Astrocyte (in vitro differentiated cells and primary cell): ENCODE measurements around the gene TEC. TPM values are rescaled to one million over a fixed set of nuclear protein-coding genes. Genes with fewer than 3 reads are reported as not detected.
A peak's percentile ranks its signal among the peaks of the same experiment; 100 is the strongest.

Source experiments
- DNase-seq: peaks from one replicate; pipeline ENCODE4 v3.0.0-alpha.2; 2010; ENCODE audit warnings: low read depth
- FAIRE-seq: peaks from 2 replicates; lab custom pipeline; 2011; peaks lifted over from hg19 to GRCh38; lab: Jason Lieb, UNC
- H2AFZ ChIP-seq: 2 replicates; pipeline ENCODE4 v1.6.0; 2012; ENCODE audit warnings: low read depth, low read length, inconsistent platforms
- H3K27ac ChIP-seq: 2 replicates; pipeline ENCODE4 v1.5.1; 2011; ENCODE audit warnings: low read depth, low read length, inconsistent platforms
- H3K27me3 ChIP-seq: 2 replicates; pipeline ENCODE4 v1.6.0; 2011; ENCODE audit warnings: low read length, inconsistent platforms; ENCODE audit not compliant: insufficient read depth
- H3K36me3 ChIP-seq: 2 replicates; pipeline ENCODE4 v1.5.1; 2011; ENCODE audit warnings: low read length, inconsistent platforms; ENCODE audit not compliant: insufficient read depth
- H3K4me1 ChIP-seq: 2 replicates; pipeline ENCODE4 v1.5.1; 2011; ENCODE audit warnings: low read length, inconsistent platforms; ENCODE audit not compliant: insufficient read depth
- H3K4me2 ChIP-seq: 2 replicates; pipeline ENCODE4 v1.6.0; 2012; ENCODE audit warnings: low read length, inconsistent platforms
- H3K4me3 ChIP-seq: 2 replicates; pipeline ENCODE4 v1.5.1; 2011; ENCODE audit warnings: low read depth, mild to moderate bottlenecking, low read length, inconsistent platforms; ENCODE audit not compliant: insufficient read depth
- H3K79me2 ChIP-seq: 2 replicates; pipeline ENCODE4 v1.6.0; 2012; ENCODE audit warnings: mild to moderate bottlenecking, low read length, inconsistent platforms; ENCODE audit not compliant: insufficient read depth
- H3K9ac ChIP-seq: 2 replicates; pipeline ENCODE4 v1.6.0; 2012; ENCODE audit warnings: mild to moderate bottlenecking, low read length, inconsistent platforms
- H3K9me3 ChIP-seq: 2 replicates; pipeline ENCODE4 v1.5.1; 2012; ENCODE audit warnings: low read depth, mild to moderate bottlenecking, low read length, inconsistent platforms; ENCODE audit not compliant: insufficient read depth
- H4K20me1 ChIP-seq: 2 replicates; pipeline ENCODE4 v1.6.0; 2012; ENCODE audit warnings: low read length, inconsistent platforms; ENCODE audit not compliant: insufficient read depth
- H3K27ac Mint-ChIP-seq: one replicate; pipeline ENCODE4 v1.8.0; 2021; ENCODE audit warnings: mild to moderate bottlenecking, mixed read lengths; ENCODE audit not compliant: unreplicated experiment
- H3K27me3 Mint-ChIP-seq: one replicate; pipeline ENCODE4 v1.8.0; 2021; ENCODE audit warnings: low read depth, mixed read lengths; ENCODE audit not compliant: unreplicated experiment
- H3K36me3 Mint-ChIP-seq: one replicate; pipeline ENCODE4 v1.8.0; 2021; ENCODE audit warnings: low read depth, mixed read lengths; ENCODE audit not compliant: unreplicated experiment
- H3K4me1 Mint-ChIP-seq: one replicate; pipeline ENCODE4 v1.8.0; 2021; ENCODE audit warnings: low read depth, mixed read lengths; ENCODE audit not compliant: unreplicated experiment
- H3K4me3 Mint-ChIP-seq: one replicate; pipeline ENCODE4 v1.8.0; 2021; ENCODE audit warnings: mild to moderate bottlenecking, moderate library complexity, mixed read lengths; ENCODE audit not compliant: unreplicated experiment
- H3K9me3 Mint-ChIP-seq: one replicate; pipeline ENCODE4 v1.8.0; 2021; ENCODE audit warnings: mild to moderate bottlenecking, mixed read lengths; ENCODE audit not compliant: unreplicated experiment
- EZH2 ChIP-seq: IDR thresholded peaks from 2 replicates; pipeline ENCODE4 v1.6.1; 2012; ENCODE audit warnings: mild to moderate bottlenecking, low read length, inconsistent platforms; ENCODE audit not compliant: insufficient read depth
- total RNA-seq: library from RNA; stranded (reverse); gene quantifications from 2 replicates; pipeline ENCODE4 v1.2.1, GENCODE V29; 2021
- TF ChIP-seq, protein P1 (sequence below): IDR thresholded peaks from 2 replicates; pipeline ENCODE4 v1.5.1; 2011; ENCODE audit warnings: low read depth, mild to moderate bottlenecking, inconsistent platforms, low read length, moderate library complexity; ENCODE audit not compliant: insufficient read depth

The TEC gene
- total RNA-seq, 1 donor from 2014 or later = 0.61 TPM

DNA sequence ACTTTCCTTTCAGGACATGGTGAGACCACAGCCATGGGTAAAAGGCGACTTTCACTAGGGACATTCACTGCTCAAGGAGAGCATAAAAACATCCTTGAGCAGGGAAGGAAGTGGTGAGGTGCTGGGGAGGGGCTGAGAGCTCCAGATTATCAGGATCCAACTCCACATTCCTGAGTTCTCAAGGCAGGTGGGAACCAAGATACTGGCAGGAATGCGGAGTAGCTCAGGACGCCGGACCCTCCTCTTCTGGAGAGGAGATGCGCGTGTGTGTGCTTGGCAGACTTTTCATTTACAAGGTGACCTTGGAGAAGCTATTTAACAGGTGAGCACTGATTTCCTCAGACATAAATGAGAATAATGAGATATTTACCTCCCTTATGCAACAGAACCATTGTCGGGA is 94.3 kb downstream of the TEC start:
- FAIRE-seq = no peak
- no peaks in the 10 kb centered on the region for H3K79me2 ChIP-seq
- Mint-ChIP-seq H3K36me3 (no peaks in the 10 kb centered on the region), H3K27me3 (no peaks in the 10 kb centered on the region), H3K27ac (peak overlapping the region; percentile 77), H3K9me3 (peaks cover 4% of the 10 kb centered on the region), H3K4me3 (no peak overlapping the region), H3K4me1 (peaks cover 33% of the 10 kb centered on the region)
- H2AFZ ChIP-seq = no peak overlapping the region
- DNase-seq = no peak
- no peak overlapping the region for H3K27ac ChIP-seq
- peaks cover 3% of the 10 kb centered on the region for H3K9me3 ChIP-seq
- H3K9ac ChIP-seq = no peak overlapping the region
- TF ChIP-seq EZH2 = no peak
- TF ChIP-seq, protein P1, sequence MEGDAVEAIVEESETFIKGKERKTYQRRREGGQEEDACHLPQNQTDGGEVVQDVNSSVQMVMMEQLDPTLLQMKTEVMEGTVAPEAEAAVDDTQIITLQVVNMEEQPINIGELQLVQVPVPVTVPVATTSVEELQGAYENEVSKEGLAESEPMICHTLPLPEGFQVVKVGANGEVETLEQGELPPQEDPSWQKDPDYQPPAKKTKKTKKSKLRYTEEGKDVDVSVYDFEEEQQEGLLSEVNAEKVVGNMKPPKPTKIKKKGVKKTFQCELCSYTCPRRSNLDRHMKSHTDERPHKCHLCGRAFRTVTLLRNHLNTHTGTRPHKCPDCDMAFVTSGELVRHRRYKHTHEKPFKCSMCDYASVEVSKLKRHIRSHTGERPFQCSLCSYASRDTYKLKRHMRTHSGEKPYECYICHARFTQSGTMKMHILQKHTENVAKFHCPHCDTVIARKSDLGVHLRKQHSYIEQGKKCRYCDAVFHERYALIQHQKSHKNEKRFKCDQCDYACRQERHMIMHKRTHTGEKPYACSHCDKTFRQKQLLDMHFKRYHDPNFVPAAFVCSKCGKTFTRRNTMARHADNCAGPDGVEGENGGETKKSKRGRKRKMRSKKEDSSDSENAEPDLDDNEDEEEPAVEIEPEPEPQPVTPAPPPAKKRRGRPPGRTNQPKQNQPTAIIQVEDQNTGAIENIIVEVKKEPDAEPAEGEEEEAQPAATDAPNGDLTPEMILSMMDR = no peak
- H3K4me1 ChIP-seq = peaks cover 15% of the 10 kb centered on the region
- no peak overlapping the region for H3K4me3 ChIP-seq
- no peaks in the 10 kb centered on the region for H3K36me3 ChIP-seq
- no peaks in the 10 kb centered on the region for H4K20me1 ChIP-seq
- no peak overlapping the region for H3K4me2 ChIP-seq
- H3K27me3 ChIP-seq = no peaks in the 10 kb centered on the region

DNA sequence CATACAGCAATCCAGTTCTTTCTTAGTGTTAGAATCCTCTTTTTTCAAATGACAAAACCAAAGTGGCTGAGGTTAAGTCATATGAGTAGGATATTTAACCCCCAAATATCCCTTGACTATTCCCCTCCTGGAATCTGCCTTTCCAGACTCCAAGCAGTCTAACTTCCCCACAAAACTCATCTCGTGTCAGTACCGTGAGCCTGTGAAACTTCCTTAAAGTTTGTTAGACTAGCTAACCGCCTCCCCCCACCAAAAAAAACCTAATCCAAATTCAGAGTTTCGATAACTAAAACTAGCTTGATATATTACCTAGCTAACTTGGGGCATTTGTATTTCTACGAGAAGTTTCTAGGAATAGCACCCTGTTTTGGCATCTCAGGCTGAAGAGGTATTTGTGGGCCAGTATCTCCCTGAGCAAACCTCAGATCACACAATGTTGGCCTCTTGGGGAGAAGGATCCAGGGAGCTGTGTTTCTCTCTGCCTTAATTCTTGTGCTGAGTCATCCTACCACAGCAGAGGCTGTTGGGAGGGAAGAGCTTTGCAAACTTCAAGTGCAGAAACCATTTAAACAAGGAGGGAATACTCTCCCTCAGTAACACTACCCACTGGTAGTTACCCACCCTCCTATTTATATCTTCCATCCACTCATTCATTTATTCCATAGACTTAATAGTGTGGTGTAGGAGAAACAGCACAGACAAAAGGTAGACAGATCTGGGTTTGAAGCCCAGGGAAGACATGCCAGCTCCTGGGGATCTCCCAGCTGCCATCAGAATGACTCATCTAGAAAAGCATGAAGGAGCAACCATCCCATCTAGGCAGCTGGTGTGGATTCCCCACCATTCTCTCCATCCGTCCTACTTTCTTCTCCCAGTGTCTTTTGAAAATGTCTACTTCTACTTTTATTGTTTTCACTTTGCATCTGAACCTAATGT is 96.3 kb downstream of the TEC start:
- FAIRE-seq = peak; percentile 70
- TF ChIP-seq, protein P1 = no peak
- TF ChIP-seq EZH2 = no peak
- no peaks in the 10 kb centered on the region for H3K27me3 ChIP-seq
- peak overlapping the region; percentile 68 for H3K27ac ChIP-seq
- no peaks in the 10 kb centered on the region for H4K20me1 ChIP-seq
- H3K36me3 ChIP-seq = no peaks in the 10 kb centered on the region
- H3K9ac ChIP-seq = no peak overlapping the region
- H3K79me2 ChIP-seq = no peaks in the 10 kb centered on the region
- H3K9me3 ChIP-seq = peaks cover 3% of the 10 kb centered on the region
- Mint-ChIP-seq H3K9me3 (peaks cover 4% of the 10 kb centered on the region), H3K27me3 (no peaks in the 10 kb centered on the region), H3K4me1 (peaks cover 30% of the 10 kb centered on the region), H3K36me3 (no peaks in the 10 kb centered on the region), H3K27ac (peak overlapping the region; percentile 95), H3K4me3 (no peak overlapping the region)
- H3K4me1 ChIP-seq = peaks cover 15% of the 10 kb centered on the region
- H3K4me2 ChIP-seq = peak overlapping the region; percentile 69
- H3K4me3 ChIP-seq = no peak overlapping the region
- peak; percentile 25 for DNase-seq
- H2AFZ ChIP-seq = peak overlapping the region; percentile 57

DNA sequence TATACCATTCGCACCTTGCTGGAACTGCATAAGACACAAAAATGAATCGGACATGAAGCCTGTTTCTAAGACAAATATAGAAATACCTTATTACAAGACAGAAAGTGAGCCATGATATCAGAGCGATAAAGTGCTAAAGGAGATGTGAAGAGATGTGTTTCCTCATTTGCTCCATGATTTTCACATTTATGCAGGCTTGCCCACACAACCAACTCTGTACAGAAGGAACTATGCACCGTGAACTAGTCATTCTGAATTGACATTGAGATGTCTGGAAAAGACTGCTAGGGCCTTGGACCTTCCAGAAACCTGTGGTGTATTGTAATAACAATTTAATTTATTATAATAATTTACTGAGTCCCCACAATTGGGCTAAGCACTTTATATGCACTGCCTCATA is 97.0 kb downstream of the TEC start:
- H3K27me3 ChIP-seq = no peaks in the 10 kb centered on the region
- no peaks in the 10 kb centered on the region for H3K9me3 Mint-ChIP-seq
- no peak overlapping the region for H3K9ac ChIP-seq
- H3K9me3 ChIP-seq = no peaks in the 10 kb centered on the region
- no peaks in the 10 kb centered on the region for H3K36me3 Mint-ChIP-seq
- no peak for FAIRE-seq
- H3K4me1 Mint-ChIP-seq = peaks cover 30% of the 10 kb centered on the region
- TF ChIP-seq EZH2 = no peak
- TF ChIP-seq, protein P1 = no peak
- H3K4me1 ChIP-seq = peaks cover 15% of the 10 kb centered on the region
- H4K20me1 ChIP-seq = no peaks in the 10 kb centered on the region
- H3K4me2 ChIP-seq = no peak overlapping the region
- H3K4me3 Mint-ChIP-seq = no peak overlapping the region
- H3K79me2 ChIP-seq = no peaks in the 10 kb centered on the region
- H3K36me3 ChIP-seq = no peaks in the 10 kb centered on the region
- no peak for DNase-seq
- H3K27ac ChIP-seq = peak overlapping the region; percentile 68
- peak overlapping the region; percentile 95 for H3K27ac Mint-ChIP-seq
- no peaks in the 10 kb centered on the region for H3K27me3 Mint-ChIP-seq
- H3K4me3 ChIP-seq = no peak overlapping the region
- H2AFZ ChIP-seq = no peak overlapping the region
